DND-41 (cell line): ENCODE data around the gene DLG2.

ENCODE experiments used
- ATAC-seq: fragments of 200-7000 bp; cut with Tn5 transposase; 3 replicates; pipeline ENCODE4 v1.9.1; 2021; ENCODE audit warnings: low read depth; ENCODE audit not compliant: insufficient read depth
- DNase-seq: peaks from one replicate; pipeline ENCODE4 v3.0.0-alpha.2; 2020
- H2AFZ ChIP-seq: 2 replicates; pipeline ENCODE4 v1.6.0; 2012; ENCODE audit warnings: low read depth, low read length
- H3K27ac ChIP-seq: 2 replicates; pipeline ENCODE4 v1.5.1; 2012; ENCODE audit warnings: low read length, inconsistent platforms
- H3K27me3 ChIP-seq: fragments of 200-600 bp; sonication (generic); 2 replicates; pipeline ENCODE4 v1.6.0; 2012; ENCODE audit warnings: low read length, mild to moderate bottlenecking, inconsistent platforms; ENCODE audit not compliant: insufficient read depth, poor library complexity
- H3K36me3 ChIP-seq: 2 replicates; pipeline ENCODE4 v1.5.1; 2012; ENCODE audit warnings: low read length, inconsistent platforms; ENCODE audit not compliant: insufficient read depth
- H3K4me1 ChIP-seq: 2 replicates; pipeline ENCODE4 v1.5.1; 2012; ENCODE audit warnings: mild to moderate bottlenecking, low read length; ENCODE audit not compliant: insufficient read depth
- H3K4me2 ChIP-seq: 2 replicates; pipeline ENCODE4 v1.6.0; 2012; ENCODE audit warnings: mild to moderate bottlenecking, moderate library complexity, low read length, inconsistent platforms; ENCODE audit not compliant: insufficient read depth
- H3K4me3 ChIP-seq, 2 experiments: fragments of 200-600 bp in 1 of 2; shearing (Covaris generic) in 1 of 2; 2 replicates each; pipeline ENCODE4 v1.5.1; 2012 to 2016; ENCODE audit warnings: inconsistent platforms in 2 of 2, low read length in 2 of 2, mild to moderate bottlenecking in 2 of 2, low read depth in 1 of 2, moderate library complexity in 1 of 2
- H3K79me2 ChIP-seq: 2 replicates; pipeline ENCODE4 v1.6.0; 2012; ENCODE audit warnings: low read length, inconsistent platforms; ENCODE audit not compliant: insufficient read depth
- H3K9ac ChIP-seq: 2 replicates; pipeline ENCODE4 v1.6.0; 2012; ENCODE audit warnings: low read depth, mild to moderate bottlenecking, inconsistent platforms, low read length, moderate library complexity
- H3K9me3 ChIP-seq: 2 replicates; pipeline ENCODE4 v1.5.1; 2012; ENCODE audit warnings: low read length, moderate library complexity, mild to moderate bottlenecking, inconsistent platforms; ENCODE audit not compliant: insufficient read depth, severe bottlenecking
- H4K20me1 ChIP-seq: 2 replicates; pipeline ENCODE4 v1.6.0; 2012; ENCODE audit warnings: low read length; ENCODE audit not compliant: insufficient read depth
- CTCF ChIP-seq: IDR thresholded peaks from 2 replicates; pipeline ENCODE4 v1.5.1; 2012; ENCODE audit warnings: borderline replicate concordance, low read length, moderate library complexity, mild to moderate bottlenecking; ENCODE audit not compliant: poor library complexity, severe bottlenecking; ENCODE audit errors: extremely low read depth
- EZH2 ChIP-seq: IDR thresholded peaks from 3 replicates; pipeline ENCODE4 v1.6.1; 2012; ENCODE audit warnings: borderline replicate concordance, low read depth, mild to moderate bottlenecking, moderate library complexity, low read length, inconsistent platforms; ENCODE audit not compliant: severe bottlenecking

The DLG2 gene

GRCh38 chr11:85541683-85542082 lies 85.5 kb downstream of the DLG2 start:
- no peak overlapping the region for H3K9ac ChIP-seq
- H3K27ac ChIP-seq = no peak overlapping the region
- no peaks in the 10 kb centered on the region for H3K79me2 ChIP-seq
- TF ChIP-seq EZH2 (no peak), CTCF (no peak)
- no peaks in the 10 kb centered on the region for H3K36me3 ChIP-seq
- H4K20me1 ChIP-seq = no peaks in the 10 kb centered on the region
- no peaks in the 10 kb centered on the region for H3K9me3 ChIP-seq
- no peak overlapping the region for H3K4me3 ChIP-seq
- no peak for ATAC-seq
- no peak overlapping the region for H3K4me2 ChIP-seq
- no peaks in the 10 kb centered on the region for H3K4me1 ChIP-seq
- no peak for DNase-seq
- H2AFZ ChIP-seq = no peak overlapping the region
- no peaks in the 10 kb centered on the region for H3K27me3 ChIP-seq

- Histone ChIP-seq H3K79me2 (no peaks in the 10 kb centered on the region), H3K4me3 (no peak overlapping the region), H3K4me1 (no peaks in the 10 kb centered on the region), H2AFZ (no peak overlapping the region), H3K9ac (no peak overlapping the region), H3K27me3 (no peaks in the 10 kb centered on the region), H3K36me3 (no peaks in the 10 kb centered on the region), H3K4me2 (no peak overlapping the region), H3K9me3 (no peaks in the 10 kb centered on the region), H4K20me1 (no peaks in the 10 kb centered on the region), H3K27ac (no peak overlapping the region)
- ATAC-seq (no peak), DNase-seq (no peak)
- TF ChIP-seq EZH2 (no peak), CTCF (no peak)
Measured at GRCh38 chr11:85540635-85541205, 86.4 kb downstream of the DLG2 start.

- ATAC-seq (no peak), DNase-seq (no peak)
- Histone ChIP-seq H3K4me3 (no peak overlapping the region), H3K4me1 (no peaks in the 10 kb centered on the region), H3K27ac (no peak overlapping the region), H3K27me3 (no peaks in the 10 kb centered on the region), H3K4me2 (no peak overlapping the region), H3K9ac (no peak overlapping the region), H2AFZ (no peak overlapping the region), H3K79me2 (no peaks in the 10 kb centered on the region), H4K20me1 (no peaks in the 10 kb centered on the region), H3K9me3 (no peaks in the 10 kb centered on the region), H3K36me3 (no peaks in the 10 kb centered on the region)
- TF ChIP-seq CTCF = no peak
- TF ChIP-seq EZH2 = no peak
Measured at GRCh38 chr11:85540181-85540580, 87.0 kb downstream of the DLG2 start.

- no peak overlapping the region for H3K9ac ChIP-seq
Measured at GRCh38 chr11:85539740-85540139, 87.4 kb downstream of the DLG2 start.

More at GRCh38 chr11:85539740-85540139, 87.4 kb downstream of the DLG2 start:
- H3K4me1 ChIP-seq = no peaks in the 10 kb centered on the region
- no peaks in the 10 kb centered on the region for H4K20me1 ChIP-seq
- H3K27ac ChIP-seq = no peak overlapping the region
- ATAC-seq (no peak), DNase-seq (no peak)
- H3K27me3 ChIP-seq = no peaks in the 10 kb centered on the region
- H2AFZ ChIP-seq = no peak overlapping the region
- H3K4me3 ChIP-seq = no peak overlapping the region
- no peaks in the 10 kb centered on the region for H3K79me2 ChIP-seq
- no peak for TF ChIP-seq EZH2
- no peak for TF ChIP-seq CTCF
- no peaks in the 10 kb centered on the region for H3K9me3 ChIP-seq
- no peak overlapping the region for H3K4me2 ChIP-seq
- no peaks in the 10 kb centered on the region for H3K36me3 ChIP-seq
